ENCODE data around the gene GPR183.

Gene GPR183

DNA sequence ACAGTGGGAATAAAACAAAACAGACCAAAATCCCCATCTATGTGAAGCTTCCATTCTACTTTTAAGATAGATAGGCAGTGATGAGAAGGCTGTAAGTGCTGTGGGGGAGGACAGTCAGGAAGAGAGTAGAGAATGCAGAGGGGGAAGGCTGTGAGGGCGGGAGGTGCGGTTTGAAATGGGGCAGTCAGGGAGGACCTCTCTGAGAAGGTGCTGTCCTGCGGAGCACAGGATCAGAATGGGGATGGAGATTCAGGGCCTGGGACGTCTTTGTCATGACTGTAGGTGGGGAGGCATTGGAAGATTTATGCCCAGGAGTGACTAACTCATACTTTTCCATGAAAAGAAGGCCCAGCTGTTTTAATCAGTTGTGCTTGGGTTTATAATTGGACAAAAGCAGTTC, 3.9 kb upstream of the GPR183 start:
- peak in 1 of 2 donors; percentile 50 for DNase-seq

DNA sequence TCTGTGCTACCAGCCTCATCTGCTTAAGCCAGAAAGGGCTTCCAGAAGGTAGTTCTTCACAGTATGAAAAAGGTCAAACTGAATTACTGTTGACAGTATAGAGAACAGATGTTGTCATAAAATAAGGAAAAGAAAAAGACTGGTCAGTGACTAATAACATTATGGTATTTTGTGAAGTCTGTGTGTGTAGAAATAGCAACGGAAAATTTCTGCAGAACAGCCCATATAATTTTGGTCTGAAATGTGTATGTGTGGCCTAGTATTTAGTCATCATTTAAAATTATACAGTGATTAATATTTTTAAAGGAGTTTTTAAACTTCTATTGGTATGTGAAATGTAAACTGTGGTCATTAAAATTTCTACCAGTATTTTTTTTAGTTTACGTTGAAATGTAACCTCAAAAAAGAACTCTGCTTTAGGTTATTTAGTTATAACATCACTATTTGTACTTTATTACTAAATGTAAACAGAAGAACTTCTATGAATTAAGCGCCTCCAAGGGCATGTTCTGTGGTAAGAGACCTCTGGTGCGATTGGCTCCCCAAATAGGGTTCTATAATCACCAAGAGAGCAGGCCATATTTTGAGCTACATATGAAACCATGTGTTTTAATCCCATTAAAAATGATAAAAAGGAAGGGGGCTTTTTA, 3.3 kb upstream of the GPR183 start:
- no peak for DNase-seq

DNA sequence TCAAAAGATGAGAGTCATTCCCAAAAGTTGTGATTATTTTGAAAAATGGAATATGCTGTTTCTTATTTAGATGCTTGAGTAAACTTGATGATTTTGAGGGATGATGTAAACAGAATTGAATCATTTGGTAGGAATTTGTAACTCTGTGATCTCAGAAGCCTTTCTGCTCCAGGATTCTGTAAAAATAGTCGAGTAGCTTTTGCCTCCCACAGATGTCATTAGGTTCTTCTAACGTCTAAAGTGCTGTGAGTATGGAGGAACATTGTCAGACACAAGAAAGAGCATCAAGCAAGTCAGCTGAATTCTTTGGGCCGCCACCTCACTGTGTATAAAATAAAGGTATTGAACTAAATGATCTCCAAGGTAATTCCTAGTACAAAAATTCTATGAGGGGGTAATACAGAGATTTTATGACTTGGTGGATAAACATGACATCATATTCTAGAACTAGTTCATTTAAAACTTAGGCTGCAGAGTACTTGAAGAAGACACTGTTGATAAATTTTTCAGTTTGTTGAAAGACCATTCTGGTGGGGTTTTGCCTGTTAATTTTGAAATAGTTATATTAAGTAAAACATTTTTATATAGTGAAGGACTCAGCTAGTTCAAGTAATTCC, 1.4 kb upstream of the GPR183 start:
- no peak for DNase-seq

- DNase-seq, result peak; percentile 79 to 81
Observed at GRCh38 chr13:99307648-99308339, 595 bp upstream of the GPR183 start.

DNA sequence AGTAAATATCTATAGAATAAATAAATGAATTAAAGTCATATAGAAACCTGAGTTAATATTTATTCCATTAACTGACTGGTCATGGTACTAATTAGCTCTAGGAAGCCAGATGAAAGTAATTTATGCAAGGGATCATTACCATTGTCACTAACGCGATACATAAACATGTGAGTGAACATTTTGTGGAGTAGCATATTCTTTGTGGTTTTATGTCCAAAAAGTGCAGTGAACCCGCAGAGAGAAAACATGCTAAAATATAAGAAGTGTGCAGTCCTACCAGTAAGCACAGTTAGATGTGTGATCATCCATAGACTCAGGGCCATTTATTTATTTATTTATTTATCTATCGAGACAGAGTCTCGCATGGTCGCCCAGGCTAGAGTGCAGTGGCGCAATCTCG, 1.6 kb downstream of the GPR183 start:
- no peak for DNase-seq

GRCh38 chr13:99305158-99305557, 2.0 kb downstream of the GPR183 start:
- DNase-seq, result no peak

- no peak for DNase-seq
Observed at GRCh38 chr13:99304541-99304940, 2.7 kb downstream of the GPR183 start.

- DNase-seq, result peak; percentile 69 to 72
Observed at GRCh38 chr13:99303863-99304521, 3.2 kb downstream of the GPR183 start.

- no peak for DNase-seq
Observed at GRCh38 chr13:99302637-99303505, 4.3 kb downstream of the GPR183 start.

- DNase-seq, result no peak
Observed at GRCh38 chr13:99301913-99302636, 5.1 kb downstream of the GPR183 start.

- no peak for DNase-seq
Observed at GRCh38 chr13:99301056-99301838, 6.0 kb downstream of the GPR183 start.

DNA sequence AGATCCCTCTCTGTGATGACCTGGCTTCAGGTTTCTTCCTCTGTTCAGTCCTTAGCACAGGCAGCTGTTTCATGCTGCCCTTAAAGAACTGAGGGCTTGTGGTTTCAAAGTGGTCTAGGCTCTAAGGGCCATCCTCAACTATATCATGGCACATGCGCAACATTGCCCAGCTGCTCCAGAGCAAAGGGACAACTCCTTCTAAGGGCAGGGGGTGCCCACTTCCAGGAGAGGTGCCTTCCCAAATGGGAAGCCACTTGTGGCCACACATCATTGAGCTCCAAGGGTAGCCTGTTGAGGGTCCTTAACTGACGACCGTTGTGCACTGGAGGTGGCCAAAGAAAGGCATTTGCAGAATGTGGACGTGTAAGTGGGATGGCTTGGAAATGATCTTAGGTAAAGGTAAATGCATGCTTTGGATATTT, 7.3 kb downstream of the GPR183 start:
- no peak for DNase-seq

- DNase-seq, result no peak
Observed at GRCh38 chr13:99299256-99299919, 7.8 kb downstream of the GPR183 start.

DNA sequence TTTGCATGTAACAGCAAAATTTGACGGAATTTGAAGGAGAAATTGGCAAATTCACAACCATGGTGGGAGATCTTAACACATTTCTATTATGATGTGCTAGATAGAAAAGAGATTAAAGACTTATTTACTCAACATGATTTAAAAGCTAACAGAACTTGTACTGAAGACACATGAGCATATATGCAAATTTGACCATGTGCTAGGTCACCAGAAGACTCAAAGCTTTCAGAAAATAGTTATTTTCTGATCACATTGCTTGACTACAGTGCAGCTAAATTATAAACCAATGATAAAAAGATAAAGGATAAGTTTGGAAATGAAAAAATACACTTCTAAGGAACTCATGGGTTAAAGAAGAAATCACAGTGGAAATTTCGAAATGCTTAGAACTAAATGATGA, 9.1 kb downstream of the GPR183 start:
- DNase-seq, result no peak

DNA sequence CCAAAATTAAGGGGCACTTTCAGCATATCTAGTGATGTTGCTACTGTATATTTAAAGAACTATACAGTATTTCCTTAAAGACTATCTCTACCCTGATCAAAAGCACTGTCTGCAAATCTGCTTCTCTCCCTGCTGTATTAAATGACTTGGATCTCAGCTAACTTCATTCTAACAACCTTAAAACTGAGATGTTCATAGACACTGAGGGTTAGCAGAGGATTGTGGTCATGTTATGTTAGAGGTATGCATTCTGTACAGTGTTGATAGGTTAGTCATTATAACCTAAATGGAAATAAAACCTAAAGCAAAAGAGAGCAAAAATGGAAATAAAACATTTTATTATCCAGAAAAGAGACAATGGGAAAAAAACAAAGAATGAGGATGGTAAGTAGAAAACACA, 9.9 kb downstream of the GPR183 start:
- no peak for DNase-seq

DNA sequence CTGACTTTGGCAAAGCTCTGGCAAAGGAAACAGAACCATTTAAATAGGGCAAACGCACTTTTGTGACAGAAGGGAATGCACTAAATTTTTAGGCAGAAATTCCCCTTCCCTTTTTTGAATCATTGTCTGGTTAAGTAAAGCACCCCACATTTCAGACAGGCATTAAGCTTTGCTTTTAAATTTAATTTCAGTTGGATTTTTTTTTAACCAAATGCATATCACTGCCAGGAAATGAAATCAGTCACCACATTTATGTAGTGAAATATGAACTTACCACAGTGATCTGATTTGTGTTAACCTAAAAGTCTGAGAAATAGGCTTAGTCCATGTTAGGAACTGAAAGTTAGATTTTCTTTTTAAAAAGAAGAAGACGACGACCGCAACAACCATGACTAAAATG, 10.8 kb downstream of the GPR183 start:
- DNase-seq, result no peak

DNA sequence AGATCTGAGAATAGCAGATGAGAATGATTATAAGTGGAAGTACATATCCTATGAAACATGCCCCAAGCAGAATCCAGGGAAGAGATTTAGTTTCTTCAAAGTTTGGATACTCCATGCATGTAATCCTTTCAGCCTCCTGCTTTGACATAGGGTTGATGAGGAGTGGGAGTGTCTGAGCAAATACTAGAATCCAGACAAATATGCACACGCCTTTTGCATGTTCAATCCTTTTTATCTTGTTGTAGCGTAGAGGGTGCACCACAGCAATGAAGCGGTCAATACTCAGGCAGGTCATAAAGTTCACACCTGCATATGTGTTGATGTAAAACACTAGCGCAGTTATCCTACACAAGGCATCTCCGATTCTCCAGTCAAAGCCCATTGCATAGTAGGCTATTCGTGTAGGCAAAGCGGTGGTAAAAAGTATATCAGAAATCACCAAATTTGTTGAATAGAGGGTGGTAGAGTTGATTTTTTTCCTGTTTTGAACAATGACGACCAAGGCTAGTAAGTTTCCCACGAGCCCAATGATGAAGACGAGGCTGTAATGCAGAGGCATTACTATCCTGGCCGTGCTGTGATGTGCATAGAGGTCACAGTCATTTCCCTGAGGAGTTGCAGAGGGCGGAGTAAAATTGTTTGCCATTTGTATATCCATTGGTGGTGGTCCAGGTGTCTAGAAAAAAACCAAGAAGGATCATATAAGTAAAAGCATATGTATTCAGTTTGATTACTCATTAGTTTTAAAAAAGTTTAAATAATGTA, 11.5 kb downstream of the GPR183 start:
- DNase-seq, result no peak

DNA sequence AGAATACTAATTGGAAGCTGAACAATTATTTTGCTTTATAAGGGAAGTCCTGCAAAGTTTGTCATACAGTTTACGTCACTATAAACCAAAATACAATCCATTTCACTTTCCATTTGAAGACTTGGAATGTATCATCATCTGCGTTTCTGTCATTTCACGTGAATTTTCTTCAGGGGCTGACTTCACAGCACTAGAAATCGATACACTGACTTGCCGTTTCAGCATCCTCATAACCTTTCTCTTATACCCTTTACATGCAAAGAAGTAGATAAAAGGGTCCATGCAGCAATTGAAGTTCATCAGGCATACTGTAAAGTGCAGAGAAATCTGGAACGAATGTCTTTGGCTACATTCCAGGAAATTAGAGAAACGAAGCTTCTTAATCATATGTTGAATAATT, 12.2 kb downstream of the GPR183 start:
- DNase-seq, result no peak

GRCh38 chr13:99294198-99294597, 13.0 kb downstream of the GPR183 start:
- no peak for DNase-seq

DNA sequence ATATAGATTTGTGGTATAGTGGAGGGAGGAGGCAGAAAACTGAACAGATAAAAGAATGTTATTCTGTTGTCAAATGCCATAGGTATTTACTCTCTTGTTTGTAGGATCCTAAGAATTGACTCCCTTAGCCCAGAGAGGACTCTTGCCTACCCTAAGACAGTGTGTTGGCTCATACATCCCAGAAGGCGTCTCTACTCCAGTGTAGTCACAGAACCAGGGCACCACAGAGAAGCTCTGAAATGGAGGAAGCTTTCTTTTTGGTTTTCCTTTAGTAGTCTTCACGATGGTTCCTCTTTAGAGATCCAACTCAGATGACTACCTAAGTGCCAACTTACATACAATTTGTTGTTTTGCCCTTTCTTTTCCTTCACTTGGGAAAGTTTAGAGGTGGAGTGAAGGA, 14.0 kb downstream of the GPR183 start:
- DNase-seq, result no peak

All from stimulated activated CD4-positive, alpha-beta T cell treated with anti-CD3 and anti-CD28 coated beads, Interleukin-2, amount 100 ng/mL, for 24 hours (primary cell).